ENCODE results near the gene UBE2QL1. TPM values are rescaled to one million over a fixed set of nuclear protein-coding genes. Genes with fewer than 3 reads are reported as not detected.

The UBE2QL1 gene
- total and polyA plus RNA-seq, 2 of the 8 experiments (the other 6 are each of a cell fraction or from before 2014, with no cell fraction given): 0.43 to 0.65 TPM

DNA sequence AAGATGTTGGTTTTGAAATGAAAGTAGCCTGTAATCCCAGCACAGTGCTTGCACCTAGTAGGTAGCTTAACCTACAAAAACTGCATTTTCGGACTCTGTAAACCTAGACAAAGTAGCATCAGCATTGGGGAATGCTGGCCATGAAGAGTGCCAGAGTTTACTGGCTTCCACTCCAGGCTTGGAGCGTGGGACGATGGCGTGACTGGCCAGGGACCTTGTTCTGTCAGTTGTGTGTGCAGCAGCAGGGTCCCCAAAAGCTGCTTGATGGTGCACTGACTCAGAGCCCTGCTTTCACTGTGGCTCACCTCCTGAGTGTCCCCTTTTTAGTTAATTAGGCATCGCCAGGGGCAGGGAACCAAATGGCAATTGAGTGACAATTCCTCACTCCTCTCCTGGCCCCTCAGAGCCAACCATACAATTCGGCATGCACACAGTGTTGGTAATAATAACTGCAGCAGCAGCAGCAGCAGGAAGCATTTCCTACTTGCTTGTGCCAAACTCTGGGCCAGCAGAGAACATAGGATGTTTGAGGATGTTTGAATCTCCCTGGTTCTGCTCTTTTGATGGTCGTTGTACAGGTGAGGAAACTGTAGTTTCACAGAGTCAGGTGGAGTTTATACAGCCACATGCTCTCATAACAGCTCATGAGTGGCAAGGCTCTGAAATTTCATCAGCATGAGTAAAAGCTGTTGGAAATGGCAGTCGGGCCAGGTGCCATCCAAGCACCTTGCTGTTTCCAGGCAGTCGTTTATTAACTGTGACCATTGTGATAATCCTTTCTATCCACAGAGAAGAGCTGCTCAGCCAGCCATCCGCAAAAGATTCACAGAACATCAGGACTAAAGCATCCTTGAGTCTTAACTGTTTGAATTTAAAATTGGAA is 4.2 kb downstream of the UBE2QL1 start (continued):
- TF ChIP-seq ATF3 (IDR thresholded peaks at IDR 0.05; ENCODE audit: insufficient read depth, low read depth, low read length): no peak
- no peak for TF ChIP-seq CHD7 (IDR thresholded peaks at IDR 0.05; ENCODE audit: insufficient replicate concordance, low read length)
- no peak for TF ChIP-seq SP2 (IDR thresholded peaks at IDR 0.05; ENCODE audit: low read length)
- TF ChIP-seq, protein P1, sequence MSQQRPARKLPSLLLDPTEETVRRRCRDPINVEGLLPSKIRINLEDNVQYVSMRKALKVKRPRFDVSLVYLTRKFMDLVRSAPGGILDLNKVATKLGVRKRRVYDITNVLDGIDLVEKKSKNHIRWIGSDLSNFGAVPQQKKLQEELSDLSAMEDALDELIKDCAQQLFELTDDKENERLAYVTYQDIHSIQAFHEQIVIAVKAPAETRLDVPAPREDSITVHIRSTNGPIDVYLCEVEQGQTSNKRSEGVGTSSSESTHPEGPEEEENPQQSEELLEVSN (IDR thresholded peaks at IDR 0.05): no peak
- no peak for TF ChIP-seq CBX5 (IDR thresholded peaks at IDR 0.05; ENCODE audit: low read depth, low read length)

Measured in H1 (cell line).